Gastroesophageal sphincter (tissue), 3 donors: ENCODE data around the gene SMIM28.

ENCODE experiments used
- CTCF ChIP-seq, 4 experiments: fragments of 200-600 bp in 2 of 4; fragments of 450-650 bp in 2 of 4; sonication (generic) in 1 of 4; IDR thresholded peaks; one replicate each; pipeline ENCODE4 v1.5.1; 2017 to 2019; ENCODE audit warnings: antibody characterized with exemption in 4 of 4, mild to moderate bottlenecking in 2 of 4, moderate library complexity in 2 of 4
- EP300 ChIP-seq: sonication (generic); formaldehyde crosslinking; IDR thresholded peaks from one replicate; pipeline ENCODE4 v1.6.1; 2017; ENCODE audit warnings: antibody characterized with exemption, mild to moderate bottlenecking
- POLR2A ChIP-seq, 2 donors: fragments of 450-650 bp; IDR thresholded peaks; one replicate each; pipeline ENCODE4 v1.6.1; 2017; ENCODE audit warnings: antibody characterized with exemption in 2 of 2, mild to moderate bottlenecking in 2 of 2, moderate library complexity in 1 of 2

DNA sequence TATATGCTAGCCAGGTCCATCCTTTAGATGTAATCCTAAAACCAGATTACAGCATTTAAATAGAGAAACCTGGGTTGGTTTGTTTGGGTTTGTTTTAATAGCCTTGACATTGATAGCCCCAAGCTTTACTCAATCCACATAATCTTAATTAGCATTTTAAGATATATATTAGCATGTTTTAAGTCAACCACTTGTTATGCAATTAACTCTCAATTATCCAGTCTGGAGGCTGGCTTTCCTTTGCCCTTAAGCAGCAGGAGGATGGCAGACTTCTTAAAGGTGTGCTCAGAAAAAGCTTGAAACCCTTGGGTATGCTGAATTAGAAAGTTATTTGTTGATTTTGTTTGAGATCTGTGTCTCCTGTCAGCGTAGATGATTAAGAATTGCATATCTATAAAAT, 46.3 kb upstream of the SMIM28 start:
- TF ChIP-seq EP300 = no peak
- no peak for TF ChIP-seq CTCF (IDR thresholded peaks at IDR 0.05)
- TF ChIP-seq POLR2A (IDR thresholded peaks at IDR 0.05) = no peak
